HepG2 (cell line): Measurements from ENCODE around the gene MDH1B. TPM values are rescaled to one million over a fixed set of nuclear protein-coding genes. Genes with fewer than 3 reads are reported as not detected.

Experiments
- AHDC1 ChIP-seq: sonication (generic); formaldehyde crosslinking; IDR thresholded peaks from 2 replicates; pipeline ENCODE4 v1.5.1; 2020; ENCODE audit warnings: mild to moderate bottlenecking, missing genetic modification reagents, borderline replicate concordance
- ARHGAP35 ChIP-seq: sonication (generic); formaldehyde crosslinking; IDR thresholded peaks from 2 replicates; pipeline ENCODE4 v1.9.0; 2022; ENCODE audit warnings: mild to moderate bottlenecking, inconsistent platforms, moderate library complexity, missing genetic modification reagents, borderline replicate concordance
- GFI1 ChIP-seq: sonication (generic); formaldehyde crosslinking; IDR thresholded peaks from 2 replicates; pipeline ENCODE4 v1.5.0; 2020; ENCODE audit warnings: missing genetic modification reagents, mild to moderate bottlenecking, borderline replicate concordance
- IRF9 ChIP-seq: sonication (generic); formaldehyde crosslinking; IDR thresholded peaks from 2 replicates; pipeline ENCODE4 v1.8.0; 2022; ENCODE audit warnings: missing genetic modification reagents, mild to moderate bottlenecking, borderline replicate concordance
- KMT2B ChIP-seq: IDR thresholded peaks from 2 replicates; pipeline ENCODE4 v1.6.1; 2016; ENCODE audit warnings: missing genetic modification reagents, missing compliant biosample characterization
- NFE2L1 ChIP-seq: sonication (generic); formaldehyde crosslinking; IDR thresholded peaks from 2 replicates; pipeline ENCODE4 v1.4.0; 2020; ENCODE audit warnings: missing genetic modification reagents, mild to moderate bottlenecking, borderline replicate concordance
- NFE2L2 ChIP-seq: fragments of 150-350 bp; IDR thresholded peaks from 2 replicates; pipeline ENCODE4 v1.6.1; 2014; ENCODE audit warnings: low read length
- NFKB2 ChIP-seq: sonication (generic); formaldehyde crosslinking; IDR thresholded peaks from 2 replicates; pipeline ENCODE4 v1.4.0; 2020; ENCODE audit warnings: missing genetic modification reagents, borderline replicate concordance
- NR2C2 ChIP-seq: sonication (generic); formaldehyde crosslinking; IDR thresholded peaks from 2 replicates; pipeline ENCODE4 v1.4.0; 2020; ENCODE audit warnings: missing genetic modification reagents, mild to moderate bottlenecking, moderate library complexity, borderline replicate concordance
- NR2F2 ChIP-seq: IDR thresholded peaks from 2 replicates; pipeline ENCODE4 v1.6.1; 2012; ENCODE audit warnings: low read depth, inconsistent platforms, borderline replicate concordance
- RXRA ChIP-seq: sonication (generic); formaldehyde crosslinking; IDR thresholded peaks from 2 replicates; pipeline ENCODE4 v1.5.1; 2020; ENCODE audit warnings: missing genetic modification reagents
- SAP130 ChIP-seq: IDR thresholded peaks from 2 replicates; pipeline ENCODE4 v1.6.1; 2016; ENCODE audit warnings: low read depth
- SETDB1 ChIP-seq: sonication (generic); formaldehyde crosslinking; IDR thresholded peaks from 2 replicates; pipeline ENCODE4 v1.5.1; 2020; ENCODE audit warnings: missing genetic modification reagents, mild to moderate bottlenecking, borderline replicate concordance
- SP5 ChIP-seq: IDR thresholded peaks from 2 replicates; pipeline ENCODE4 v1.6.1; 2016; ENCODE audit warnings: low read depth, borderline replicate concordance
- ZNF550 ChIP-seq: sonication (generic); formaldehyde crosslinking; IDR thresholded peaks from 2 replicates; pipeline ENCODE4 v1.4.0; 2020; ENCODE audit warnings: mild to moderate bottlenecking, missing genetic modification reagents, borderline replicate concordance
- ZNF674 ChIP-seq: sonication (generic); formaldehyde crosslinking; IDR thresholded peaks from 2 replicates; pipeline ENCODE4 v1.5.0; 2020; ENCODE audit warnings: low read depth, mild to moderate bottlenecking, missing genetic modification reagents
- polyA plus RNA-seq, 8 experiments: library from polyadenylated mRNA; depleted of rRNA in 3 of 8; stranded (reverse) in 7 of 8; unstranded in 1 of 8; fragments of >200 nt; fragmentation: Illumina TruSeq in 4 of 8; extraction: Trizol in 4 of 8; gene quantifications; 2 replicates each; pipeline versions ENCODE4 v1.2.1 to v1.2.3, GENCODE V29; 2011 to 2016; ENCODE audit warnings: low read depth in 4 of 8, missing spikeins in 1 of 8, mixed read lengths in 1 of 8; ENCODE audit not compliant: insufficient read depth in 1 of 8
- total RNA-seq, 5 experiments: library from RNA; depleted of rRNA; stranded (reverse); fragments of >200 nt; fragmentation: Illumina TruSeq; extraction: Trizol; gene quantifications; 2 replicates each; pipeline ENCODE4 v1.2.3, GENCODE V29; 2016; ENCODE audit warnings: low read depth in 1 of 5
- TF ChIP-seq, protein P1 (sequence below): sonication (generic); formaldehyde crosslinking; IDR thresholded peaks from 2 replicates; pipeline ENCODE4 v1.9.0; 2021; ENCODE audit warnings: missing genetic modification reagents, borderline replicate concordance
- TF ChIP-seq, protein P2 (sequence below): sonication (generic); formaldehyde crosslinking; IDR thresholded peaks from 2 replicates; pipeline ENCODE4 v1.8.0; 2022; ENCODE audit warnings: missing genetic modification reagents, low read depth, mild to moderate bottlenecking, borderline replicate concordance

The MDH1B gene
- total and polyA plus RNA-seq, 2 of the 13 experiments (the other 11 are each of a cell fraction or from before 2014, with no cell fraction given): 0.17 to 0.86 TPM

DNA sequence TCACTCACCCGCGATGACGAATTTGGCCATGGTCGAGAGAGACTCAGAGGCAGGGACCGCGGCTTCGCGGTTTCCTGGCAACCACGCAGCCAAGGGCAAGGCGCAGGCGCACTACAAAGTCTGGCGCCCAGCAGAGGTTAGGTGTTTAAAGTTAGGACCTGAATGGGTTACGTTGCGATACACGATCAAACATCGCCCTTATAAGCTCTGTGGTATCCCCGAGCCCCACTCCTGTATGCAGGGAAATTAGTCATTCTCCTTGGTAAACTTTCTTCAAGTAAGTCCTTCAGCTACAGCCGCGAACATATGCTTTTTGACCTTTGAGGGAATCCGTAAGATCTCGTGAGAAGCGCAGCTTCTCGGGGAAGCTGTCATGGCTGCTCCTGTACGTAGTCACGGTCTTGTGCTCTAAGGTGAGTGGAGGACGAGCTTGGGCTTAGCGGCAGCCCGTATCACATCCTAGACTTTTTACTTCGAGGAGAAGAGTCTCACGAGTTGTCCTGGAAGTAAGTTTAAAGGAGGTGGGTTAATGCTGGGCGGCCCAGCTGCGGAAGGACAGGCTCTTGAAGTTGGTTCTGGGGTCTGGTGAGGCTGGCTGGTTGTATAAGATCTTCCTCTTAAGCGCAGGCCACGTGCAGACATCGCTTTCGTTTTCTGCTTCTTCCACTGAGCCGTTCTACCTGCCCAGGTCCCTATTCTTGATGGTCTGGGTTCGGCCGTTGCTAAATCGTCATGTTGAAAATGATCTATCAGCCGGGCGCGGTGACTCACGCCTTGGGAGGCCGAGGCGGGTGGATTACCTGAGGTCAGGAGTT is at the start of gene MDH1B, which contains the start of gene FASTKD2 (continued):
- TF ChIP-seq NFE2L1 (CRISPR knock-in tag): no peak; the same call in 1 of the 2 replicates
- peak; percentile 98 for TF ChIP-seq SAP130 (CRISPR knock-in tag)
- TF ChIP-seq, protein P1, sequence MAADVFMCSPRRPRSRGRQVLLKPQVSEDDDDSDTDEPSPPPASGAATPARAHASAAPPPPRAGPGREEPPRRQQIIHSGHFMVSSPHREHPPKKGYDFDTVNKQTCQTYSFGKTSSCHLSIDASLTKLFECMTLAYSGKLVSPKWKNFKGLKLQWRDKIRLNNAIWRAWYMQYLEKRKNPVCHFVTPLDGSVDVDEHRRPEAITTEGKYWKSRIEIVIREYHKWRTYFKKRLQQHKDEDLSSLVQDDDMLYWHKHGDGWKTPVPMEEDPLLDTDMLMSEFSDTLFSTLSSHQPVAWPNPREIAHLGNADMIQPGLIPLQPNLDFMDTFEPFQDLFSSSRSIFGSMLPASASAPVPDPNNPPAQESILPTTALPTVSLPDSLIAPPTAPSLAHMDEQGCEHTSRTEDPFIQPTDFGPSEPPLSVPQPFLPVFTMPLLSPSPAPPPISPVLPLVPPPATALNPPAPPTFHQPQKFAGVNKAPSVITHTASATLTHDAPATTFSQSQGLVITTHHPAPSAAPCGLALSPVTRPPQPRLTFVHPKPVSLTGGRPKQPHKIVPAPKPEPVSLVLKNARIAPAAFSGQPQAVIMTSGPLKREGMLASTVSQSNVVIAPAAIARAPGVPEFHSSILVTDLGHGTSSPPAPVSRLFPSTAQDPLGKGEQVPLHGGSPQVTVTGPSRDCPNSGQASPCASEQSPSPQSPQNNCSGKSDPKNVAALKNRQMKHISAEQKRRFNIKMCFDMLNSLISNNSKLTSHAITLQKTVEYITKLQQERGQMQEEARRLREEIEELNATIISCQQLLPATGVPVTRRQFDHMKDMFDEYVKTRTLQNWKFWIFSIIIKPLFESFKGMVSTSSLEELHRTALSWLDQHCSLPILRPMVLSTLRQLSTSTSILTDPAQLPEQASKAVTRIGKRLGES (CRISPR knock-in tag): no peak
- no peak; the same call in 1 of the 2 replicates for TF ChIP-seq ARHGAP35 (CRISPR knock-in tag)
- peak; percentile 18; the same call in 1 of the 2 replicates for TF ChIP-seq SP5
- TF ChIP-seq NR2C2 (CRISPR knock-in tag): peak; percentile 90
- TF ChIP-seq SETDB1 (CRISPR knock-in tag): no peak
- 0 out of 2 replicates have a peak, but pooled peaks have one; percentile 44 for TF ChIP-seq ZNF674
- TF ChIP-seq KMT2B (CRISPR knock-in tag): peak; percentile 97
- no peak; the same call in 1 of the 2 replicates for TF ChIP-seq RXRA
- TF ChIP-seq AHDC1: no peak
- no peak for TF ChIP-seq ZNF550 (CRISPR knock-in tag)
- TF ChIP-seq NFKB2 (CRISPR knock-in tag): peak; percentile 66; the same call in 1 of the 2 replicates
- TF ChIP-seq NR2F2: no peak; the same call in 1 of the 2 replicates
- TF ChIP-seq, protein P2, sequence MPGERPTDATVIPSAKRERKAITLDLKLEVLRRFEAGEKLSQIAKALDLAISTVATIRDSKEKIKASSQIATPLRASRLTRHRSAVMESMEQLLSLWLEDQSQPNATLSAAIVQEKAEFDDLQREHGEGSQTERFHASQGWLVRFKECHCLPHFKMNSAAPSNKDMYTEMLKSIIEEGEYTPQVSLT (CRISPR knock-in tag): no peak
- peak; percentile 22; the same call in 1 of the 2 replicates for TF ChIP-seq IRF9 (CRISPR knock-in tag)
- no peak for TF ChIP-seq NFE2L2
- TF ChIP-seq GFI1 (CRISPR knock-in tag): no peak; the same call in 1 of the 2 replicates
